Neural progenitor cell (in vitro differentiated cells): ENCODE measurements around the gene LRRC15. TPM values are rescaled to one million over a fixed set of nuclear protein-coding genes. Genes with fewer than 3 reads are reported as not detected.
A peak's percentile ranks its signal among the peaks of the same experiment; 100 is the strongest.

ENCODE experiments used
- DNase-seq: peaks from one replicate; pipeline ENCODE4 v3.0.0-alpha.2; 2016; ENCODE audit warnings: low spot score
- H2AFZ ChIP-seq: fragments of 200-600 bp; sonication (generic); replicated peaks from 2 replicates; pipeline ENCODE4 v1.6.1; 2016; ENCODE audit warnings: antibody characterized with exemption
- H3F3A ChIP-seq: fragments of 200-600 bp; sonication (generic); 2 replicates; pipeline ENCODE4 v1.6.1; 2016; ENCODE audit warnings: antibody characterized with exemption, low read depth
- H3K27ac ChIP-seq: fragments of 200-600 bp; sonication (generic); 2 replicates; pipeline ENCODE4 v1.5.1; 2016; ENCODE audit warnings: mild to moderate bottlenecking
- H3K27me3 ChIP-seq: fragments of 200-600 bp; sonication (generic); 2 replicates; pipeline ENCODE4 v1.6.1; 2016; ENCODE audit warnings: mild to moderate bottlenecking, moderate library complexity
- H3K36me3 ChIP-seq: fragments of 200-600 bp; sonication (generic); 2 replicates; pipeline ENCODE4 v1.5.1; 2016
- H3K4me1 ChIP-seq: fragments of 200-600 bp; sonication (generic); 2 replicates; pipeline ENCODE4 v1.6.1; 2016; ENCODE audit warnings: mixed run types
- H3K4me2 ChIP-seq: fragments of 200-600 bp; sonication (generic); 2 replicates; pipeline ENCODE4 v1.6.1; 2016
- H3K4me3 ChIP-seq: fragments of 200-600 bp; sonication (generic); 2 replicates; pipeline ENCODE4 v1.5.1; 2016
- H3K79me2 ChIP-seq: fragments of 200-600 bp; sonication (generic); 2 replicates; pipeline ENCODE4 v1.6.1; 2016; ENCODE audit warnings: low read depth
- H3K9ac ChIP-seq: fragments of 200-600 bp; sonication (generic); 2 replicates; pipeline ENCODE4 v1.6.1; 2016
- H3K9me3 ChIP-seq: fragments of 200-600 bp; sonication (generic); 2 replicates; pipeline ENCODE4 v1.5.1; 2016; ENCODE audit warnings: low read depth
- H4K20me1 ChIP-seq: fragments of 200-600 bp; sonication (generic); 2 replicates; pipeline ENCODE4 v1.6.1; 2016; ENCODE audit warnings: low read depth
- H3K27ac Mint-ChIP-seq: 3 replicates; pipeline ENCODE4 v1.8.0; 2021; ENCODE audit warnings: mixed read lengths
- H3K27me3 Mint-ChIP-seq: 2 replicates; pipeline ENCODE4 v1.8.0; 2022; ENCODE audit warnings: low read depth, mild to moderate bottlenecking, inconsistent platforms, moderate library complexity, mixed read lengths; ENCODE audit not compliant: insufficient read depth
- H3K36me3 Mint-ChIP-seq: 3 replicates; pipeline ENCODE4 v1.8.0; 2021; ENCODE audit warnings: mixed read lengths
- H3K4me1 Mint-ChIP-seq: 3 replicates; pipeline ENCODE4 v1.8.0; 2021; ENCODE audit warnings: mixed read lengths
- H3K4me3 Mint-ChIP-seq: 3 replicates; pipeline ENCODE4 v1.8.0; 2021; ENCODE audit warnings: mild to moderate bottlenecking, moderate library complexity, mixed read lengths
- H3K9me3 Mint-ChIP-seq: 3 replicates; pipeline ENCODE4 v1.8.0; 2020; ENCODE audit warnings: mixed read lengths
- CTCF ChIP-seq: fragments of 200-600 bp; sonication (generic); IDR thresholded peaks from 2 replicates; pipeline ENCODE4 v1.5.1; 2017; ENCODE audit warnings: antibody characterized with exemption, mild to moderate bottlenecking
- EZH2 ChIP-seq: fragments of 200-600 bp; sonication (generic); IDR thresholded peaks from 2 replicates; pipeline ENCODE4 v1.6.1; 2017; ENCODE audit warnings: antibody characterized with exemption, mild to moderate bottlenecking, moderate library complexity
- EZH2phosphoT487 ChIP-seq: fragments of 200-600 bp; sonication (generic); IDR thresholded peaks from 2 replicates; pipeline ENCODE4 v1.6.1; 2017; ENCODE audit warnings: antibody characterized with exemption
- total RNA-seq: library from RNA; depleted of rRNA; stranded (reverse); fragments of >200 nt; gene quantifications from 2 replicates; pipeline ENCODE4 v1.2.3, GENCODE V29; 2015; ENCODE audit warnings: low replicate concordance

The LRRC15 gene
- total RNA-seq, 1 donor from 2014 or later = not detected

GRCh38 chr3:194314388-194315068 lies 55.0 kb downstream of the LRRC15 start:
- Mint-ChIP-seq H3K9me3 (peaks cover 17% of the 10 kb centered on the region), H3K4me1 (peaks cover 33% of the 10 kb centered on the region), H3K4me3 (peak overlapping the region; percentile 70), H3K27ac (no peak overlapping the region), H3K36me3 (peaks cover 3% of the 10 kb centered on the region), H3K27me3 (peaks cover 61% of the 10 kb centered on the region)
- Histone ChIP-seq H3K9ac (no peak overlapping the region), H3K36me3 (no peaks in the 10 kb centered on the region), H3K4me1 (peaks cover 30% of the 10 kb centered on the region), H3K4me2 (peak overlapping the region; percentile 72), H2AFZ (no peak overlapping the region), H3K9me3 (peaks cover 7% of the 10 kb centered on the region), H3K4me3 (no peak overlapping the region), H3F3A (peaks cover 26% of the 10 kb centered on the region), H3K27me3 (peaks cover 21% of the 10 kb centered on the region), H3K27ac (no peak overlapping the region), H3K79me2 (no peaks in the 10 kb centered on the region), H4K20me1 (no peaks in the 10 kb centered on the region)
- TF ChIP-seq EZH2phosphoT487 (no peak), EZH2 (no peak), CTCF (no peak)
- DNase-seq = no peak

GRCh38 chr3:194313560-194314387 lies 55.8 kb downstream of the LRRC15 start:
- Histone ChIP-seq H3K27ac (no peak overlapping the region), H3K4me2 (no peak overlapping the region), H2AFZ (no peak overlapping the region), H3K27me3 (peaks cover 21% of the 10 kb centered on the region), H3K9ac (no peak overlapping the region), H3F3A (peaks cover 26% of the 10 kb centered on the region), H4K20me1 (no peaks in the 10 kb centered on the region), H3K4me3 (no peak overlapping the region), H3K9me3 (peaks cover 2% of the 10 kb centered on the region), H3K79me2 (no peaks in the 10 kb centered on the region), H3K4me1 (peaks cover 34% of the 10 kb centered on the region), H3K36me3 (no peaks in the 10 kb centered on the region)
- H3K4me1 Mint-ChIP-seq = peaks cover 39% of the 10 kb centered on the region
- H3K4me3 Mint-ChIP-seq = no peak overlapping the region
- H3K9me3 Mint-ChIP-seq = peaks cover 10% of the 10 kb centered on the region
- peaks cover 68% of the 10 kb centered on the region for H3K27me3 Mint-ChIP-seq
- TF ChIP-seq EZH2phosphoT487 (no peak), EZH2 (no peak), CTCF (peak; percentile 27)
- peak; percentile 52 for DNase-seq
- H3K27ac Mint-ChIP-seq = no peak overlapping the region
- H3K36me3 Mint-ChIP-seq = no peaks in the 10 kb centered on the region

GRCh38 chr3:194312743-194313281 lies 56.7 kb downstream of the LRRC15 start:
- DNase-seq = peak; percentile 55
- Histone ChIP-seq H3K36me3 (no peaks in the 10 kb centered on the region), H3K27me3 (peaks cover 21% of the 10 kb centered on the region), H3F3A (peaks cover 26% of the 10 kb centered on the region), H2AFZ (no peak overlapping the region), H3K4me2 (peak overlapping the region; percentile 3), H3K27ac (no peak overlapping the region), H3K4me1 (peaks cover 40% of the 10 kb centered on the region), H3K79me2 (no peaks in the 10 kb centered on the region), H3K9ac (no peak overlapping the region), H3K9me3 (no peaks in the 10 kb centered on the region), H3K4me3 (no peak overlapping the region), H4K20me1 (no peaks in the 10 kb centered on the region)
- peaks cover 70% of the 10 kb centered on the region for H3K27me3 Mint-ChIP-seq
- H3K9me3 Mint-ChIP-seq = peaks cover 9% of the 10 kb centered on the region
- H3K4me1 Mint-ChIP-seq = peaks cover 41% of the 10 kb centered on the region
- H3K4me3 Mint-ChIP-seq = peak overlapping the region; percentile 35
- TF ChIP-seq CTCF (no peak), EZH2phosphoT487 (no peak), EZH2 (no peak)
- no peak overlapping the region for H3K27ac Mint-ChIP-seq
- H3K36me3 Mint-ChIP-seq = no peaks in the 10 kb centered on the region
